Uterus (tissue), 2 donors: ENCODE results near the gene CRTAC1.

ENCODE experiments used
- POLR2A ChIP-seq, 2 donors: fragments of 450-650 bp; IDR thresholded peaks; one replicate each; pipeline ENCODE4 v1.6.1; 2016; ENCODE audit warnings: antibody characterized with exemption in 2 of 2, mild to moderate bottlenecking in 1 of 2, moderate library complexity in 1 of 2
- TF ChIP-seq, protein P1 (sequence below), 4 experiments: fragments of 200-600 bp in 2 of 4; fragments of 450-650 bp in 2 of 4; sonication (generic) in 2 of 4; IDR thresholded peaks; one replicate each; pipeline ENCODE4 v1.5.1; 2016 to 2019; ENCODE audit warnings: antibody characterized with exemption in 4 of 4, mild to moderate bottlenecking in 2 of 4, moderate library complexity in 1 of 4

GRCh38 chr10:97886286-97886685 is 144.1 kb downstream of the CRTAC1 start:
- TF ChIP-seq, protein P1, sequence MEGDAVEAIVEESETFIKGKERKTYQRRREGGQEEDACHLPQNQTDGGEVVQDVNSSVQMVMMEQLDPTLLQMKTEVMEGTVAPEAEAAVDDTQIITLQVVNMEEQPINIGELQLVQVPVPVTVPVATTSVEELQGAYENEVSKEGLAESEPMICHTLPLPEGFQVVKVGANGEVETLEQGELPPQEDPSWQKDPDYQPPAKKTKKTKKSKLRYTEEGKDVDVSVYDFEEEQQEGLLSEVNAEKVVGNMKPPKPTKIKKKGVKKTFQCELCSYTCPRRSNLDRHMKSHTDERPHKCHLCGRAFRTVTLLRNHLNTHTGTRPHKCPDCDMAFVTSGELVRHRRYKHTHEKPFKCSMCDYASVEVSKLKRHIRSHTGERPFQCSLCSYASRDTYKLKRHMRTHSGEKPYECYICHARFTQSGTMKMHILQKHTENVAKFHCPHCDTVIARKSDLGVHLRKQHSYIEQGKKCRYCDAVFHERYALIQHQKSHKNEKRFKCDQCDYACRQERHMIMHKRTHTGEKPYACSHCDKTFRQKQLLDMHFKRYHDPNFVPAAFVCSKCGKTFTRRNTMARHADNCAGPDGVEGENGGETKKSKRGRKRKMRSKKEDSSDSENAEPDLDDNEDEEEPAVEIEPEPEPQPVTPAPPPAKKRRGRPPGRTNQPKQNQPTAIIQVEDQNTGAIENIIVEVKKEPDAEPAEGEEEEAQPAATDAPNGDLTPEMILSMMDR (IDR thresholded peaks at IDR 0.05), result no peak
- no peak for TF ChIP-seq POLR2A (IDR thresholded peaks at IDR 0.05)
